HL-60 (cell line): ENCODE results near the gene RPL13A.

ENCODE experiments used
- DNase-seq, 2 experiments: peaks; one replicate each; pipeline ENCODE4 v3.0.0-alpha.2; 2010 to 2020; ENCODE audit warnings: low read depth in 1 of 2, low spot score in 1 of 2
- H3K27ac ChIP-seq: fragments of 250-450 bp; sonication (Bioruptor Pico); replicated peaks from 2 replicates; pipeline ENCODE4 v1.5.1; 2020; ENCODE audit warnings: mild to moderate bottlenecking, moderate library complexity
- H3K27me3 ChIP-seq: fragments of 250-450 bp; sonication (Bioruptor Pico); 2 replicates; pipeline ENCODE4 v1.5.1; 2021; ENCODE audit warnings: mild to moderate bottlenecking, moderate library complexity; ENCODE audit not compliant: insufficient read depth, poor library complexity, severe bottlenecking
- H3K4me3 ChIP-seq: replicated peaks from 2 replicates; pipeline ENCODE4 v1.5.1; 2011; ENCODE audit warnings: mild to moderate bottlenecking, control low read depth, low read length; ENCODE audit not compliant: insufficient read depth
- GABPA ChIP-seq: IDR thresholded peaks from 2 replicates; pipeline ENCODE4 v1.6.1; 2012; ENCODE audit warnings: low read depth
- POLR2AphosphoS5 ChIP-seq: IDR thresholded peaks from 2 replicates; pipeline ENCODE4 v1.6.1; 2012; ENCODE audit warnings: low read depth
- REST ChIP-seq: IDR thresholded peaks from 2 replicates; pipeline ENCODE4 v1.6.1; 2012; ENCODE audit warnings: low read depth; ENCODE audit not compliant: insufficient replicate concordance
- SPI1 ChIP-seq: IDR thresholded peaks from 2 replicates; pipeline ENCODE4 v1.6.1; 2012; ENCODE audit warnings: low read depth, mild to moderate bottlenecking, borderline replicate concordance
- long read RNA-seq: library from polyadenylated mRNA; unstranded; transcript quantifications from one replicate; pipeline ENCODE4 v2.0.0, GENCODE V29; 2020
- TF ChIP-seq, protein P1 (sequence below): IDR thresholded peaks from one replicate; pipeline ENCODE4 v1.5.1; 2011; ENCODE audit warnings: low read length, control low read depth, inconsistent platforms; ENCODE audit not compliant: insufficient read depth

RPL13A gene
- long read RNA-seq, transcript RPL13A-214 (8 exons, 1,122 nt), result minor isoform, 501 of 11,002 reads
- long read RNA-seq, transcript RPL13A-201 (8 exons, 1,181 nt), result major isoform, 10,170 of 11,002 reads
- long read RNA-seq, partial matches to known transcripts, result 222 of 11,002 reads
- long read RNA-seq, other reads (novel, unspliced or antisense), result 101 of 11,002 reads

- Histone ChIP-seq H3K27me3 (no peaks in the 10 kb centered on the region), H3K4me3 (peak within 1 kb of the TSS; percentile 67), H3K27ac (peak within 1 kb of the TSS; percentile 98)
- DNase-seq, result peak; percentile 99
- TF ChIP-seq SPI1, result no peak
- TF ChIP-seq REST, result peak; percentile 85
- TF ChIP-seq POLR2AphosphoS5, result peak; percentile 100
- peak; percentile 67 for TF ChIP-seq GABPA
- TF ChIP-seq, protein P1, sequence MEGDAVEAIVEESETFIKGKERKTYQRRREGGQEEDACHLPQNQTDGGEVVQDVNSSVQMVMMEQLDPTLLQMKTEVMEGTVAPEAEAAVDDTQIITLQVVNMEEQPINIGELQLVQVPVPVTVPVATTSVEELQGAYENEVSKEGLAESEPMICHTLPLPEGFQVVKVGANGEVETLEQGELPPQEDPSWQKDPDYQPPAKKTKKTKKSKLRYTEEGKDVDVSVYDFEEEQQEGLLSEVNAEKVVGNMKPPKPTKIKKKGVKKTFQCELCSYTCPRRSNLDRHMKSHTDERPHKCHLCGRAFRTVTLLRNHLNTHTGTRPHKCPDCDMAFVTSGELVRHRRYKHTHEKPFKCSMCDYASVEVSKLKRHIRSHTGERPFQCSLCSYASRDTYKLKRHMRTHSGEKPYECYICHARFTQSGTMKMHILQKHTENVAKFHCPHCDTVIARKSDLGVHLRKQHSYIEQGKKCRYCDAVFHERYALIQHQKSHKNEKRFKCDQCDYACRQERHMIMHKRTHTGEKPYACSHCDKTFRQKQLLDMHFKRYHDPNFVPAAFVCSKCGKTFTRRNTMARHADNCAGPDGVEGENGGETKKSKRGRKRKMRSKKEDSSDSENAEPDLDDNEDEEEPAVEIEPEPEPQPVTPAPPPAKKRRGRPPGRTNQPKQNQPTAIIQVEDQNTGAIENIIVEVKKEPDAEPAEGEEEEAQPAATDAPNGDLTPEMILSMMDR, result no peak
These were observed at the start of gene RPL13A for GRCh38 chr19:49487277-49488045. Gene RPL13A (plus strand): TSS chr19:49487608. CDS start chr19:49487630, 22 bp downstream.

DNA sequence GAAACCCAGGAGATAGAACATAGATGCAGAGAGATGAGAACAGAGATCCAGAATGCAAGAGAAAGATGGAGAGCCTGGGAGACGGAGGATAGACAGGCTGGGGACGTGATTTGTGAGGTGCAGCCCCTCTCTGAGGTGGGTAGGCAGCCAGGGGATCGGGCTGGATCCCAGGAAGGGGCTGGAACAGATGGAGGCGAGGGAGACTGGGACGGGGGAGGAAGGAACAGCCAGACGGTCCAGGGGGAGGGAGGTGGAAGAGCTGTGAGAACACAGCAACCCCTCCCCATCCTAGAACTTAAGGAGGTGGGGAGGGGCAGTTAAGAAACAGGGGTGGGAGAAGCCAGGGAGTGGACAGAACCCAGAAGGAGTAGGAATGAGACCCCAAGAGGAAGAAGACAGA, 49.1 kb upstream of the RPL13A start:
- H3K27ac ChIP-seq, result no peak overlapping the region
- no peak for DNase-seq
- peaks cover 59% of the 10 kb centered on the region for H3K27me3 ChIP-seq
- TF ChIP-seq POLR2AphosphoS5 (no peak), REST (no peak), SPI1 (no peak)
- TF ChIP-seq, protein P1, result no peak
- no peak overlapping the region for H3K4me3 ChIP-seq

GRCh38 chr19:49439836-49440235, 47.6 kb upstream of the RPL13A start:
- Histone ChIP-seq H3K27me3 (peaks cover 57% of the 10 kb centered on the region), H3K4me3 (no peak overlapping the region), H3K27ac (no peak overlapping the region)
- TF ChIP-seq, protein P1, result no peak
- no peak for TF ChIP-seq POLR2AphosphoS5
- no peak for TF ChIP-seq GABPA
- TF ChIP-seq SPI1, result no peak
- TF ChIP-seq REST, result no peak
- no peak for DNase-seq
